COLO668 (cell line): Measurements from ENCODE around the gene PPP2R2D.
"Not testable (repeated sequence)": the region's sequence is repeated elsewhere in the genome, so short reads cannot be mapped to it uniquely, and the experiment has no call there.

Experiments used
- DNase-seq: peaks from one replicate; lab custom pipeline; 2025; ENCODE audit not compliant: unreplicated experiment; lab: John Stamatoyannopoulos, UW

The PPP2R2D gene

DNA sequence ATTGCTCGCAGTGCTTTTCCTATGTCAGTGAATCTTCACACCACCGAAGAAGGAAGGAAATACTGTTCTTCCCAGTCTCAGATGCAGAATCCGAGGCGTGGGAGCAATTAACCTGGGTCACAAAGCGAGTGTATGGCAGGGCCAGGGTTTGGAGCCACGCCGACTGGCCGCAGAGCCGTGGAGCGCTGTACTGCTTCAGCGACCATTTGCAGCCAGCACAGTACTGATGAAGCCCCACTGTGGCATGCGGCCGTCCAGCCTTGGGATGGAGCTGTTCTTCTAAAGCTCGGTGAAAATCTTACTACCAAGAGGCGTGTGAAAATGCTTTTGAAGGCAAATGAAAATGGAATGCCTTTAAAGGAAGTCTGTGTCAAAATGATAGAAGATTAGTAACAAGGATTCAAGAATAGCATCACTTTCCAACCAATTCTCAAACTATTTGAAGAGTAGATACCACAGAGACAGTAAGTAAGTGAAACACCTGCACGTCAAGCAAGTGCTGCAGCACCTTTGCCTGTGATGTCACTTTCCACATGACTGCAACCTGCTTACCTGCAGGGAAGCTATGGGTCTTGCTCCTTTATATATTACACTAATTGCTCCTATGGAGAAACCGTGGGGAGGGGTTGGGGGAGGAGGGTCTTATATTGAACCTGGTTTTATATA lies 4.9 kb downstream of the PPP2R2D start:
- no peak for DNase-seq

GRCh38 chr10:131906269-131906639 lies 5.4 kb downstream of the PPP2R2D start:
- DNase-seq = no peak

GRCh38 chr10:131907679-131908078 lies 6.9 kb downstream of the PPP2R2D start:
- DNase-seq = no peak

GRCh38 chr10:131908151-131908550 lies 7.3 kb downstream of the PPP2R2D start:
- DNase-seq = no peak

DNA sequence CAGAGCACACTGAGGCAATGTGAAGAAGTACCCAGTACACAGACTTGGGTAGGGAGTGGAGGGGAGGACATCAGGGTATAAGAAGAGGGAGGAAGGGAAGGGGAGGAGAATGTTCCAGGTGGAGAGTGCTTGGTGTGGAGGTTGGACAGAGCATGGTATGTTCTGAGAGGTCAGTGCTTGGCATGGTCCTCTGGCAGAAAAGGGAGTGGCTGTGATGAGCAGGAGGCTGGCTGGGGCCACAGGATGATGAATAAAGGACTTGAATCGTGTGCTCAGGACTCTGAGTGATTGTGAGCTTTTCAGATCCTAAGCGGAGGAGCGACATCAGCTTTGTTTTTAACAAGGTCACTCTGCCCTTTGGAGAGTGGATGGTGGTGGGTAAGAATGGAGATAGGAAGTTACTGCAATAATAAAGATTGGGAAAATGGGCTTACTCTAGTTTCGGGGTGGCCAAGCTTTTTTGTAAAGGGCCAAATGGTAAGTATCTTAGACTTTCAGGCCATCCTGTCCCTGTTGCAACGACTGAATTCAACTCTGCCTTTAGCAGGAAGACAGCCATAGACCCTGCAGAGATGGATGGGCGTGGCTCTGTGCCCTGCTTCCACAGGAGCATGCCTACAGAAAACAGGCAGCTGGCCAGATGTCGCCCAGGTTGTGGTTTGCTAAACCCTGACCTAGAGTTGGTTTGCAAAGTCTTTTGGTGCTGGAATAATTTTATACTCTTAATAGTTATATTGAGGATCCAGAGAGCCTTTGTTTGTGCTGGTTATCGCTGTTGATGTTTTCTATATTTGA lies 8.4 kb downstream of the PPP2R2D start:
- DNase-seq = no peak

DNA sequence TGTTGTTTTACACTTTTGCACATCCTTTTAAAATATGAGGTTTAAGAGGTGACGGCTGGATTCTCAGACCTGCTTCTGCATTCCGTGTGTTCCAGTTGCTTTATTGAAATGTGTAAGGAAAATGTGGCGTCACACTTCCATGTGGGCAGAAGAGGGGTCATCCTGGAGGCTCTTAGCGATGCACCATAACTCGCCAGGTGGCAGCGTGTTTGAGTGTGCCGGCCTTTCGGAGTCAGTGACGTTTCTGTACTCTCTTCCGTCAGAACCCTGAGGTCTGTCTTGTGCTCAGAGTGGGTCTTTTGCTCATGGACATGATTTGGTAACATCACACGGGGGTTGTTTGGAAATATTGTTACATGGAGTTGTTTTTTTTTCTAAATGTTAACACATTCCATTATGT lies 9.1 kb downstream of the PPP2R2D start:
- no peak for DNase-seq

DNA sequence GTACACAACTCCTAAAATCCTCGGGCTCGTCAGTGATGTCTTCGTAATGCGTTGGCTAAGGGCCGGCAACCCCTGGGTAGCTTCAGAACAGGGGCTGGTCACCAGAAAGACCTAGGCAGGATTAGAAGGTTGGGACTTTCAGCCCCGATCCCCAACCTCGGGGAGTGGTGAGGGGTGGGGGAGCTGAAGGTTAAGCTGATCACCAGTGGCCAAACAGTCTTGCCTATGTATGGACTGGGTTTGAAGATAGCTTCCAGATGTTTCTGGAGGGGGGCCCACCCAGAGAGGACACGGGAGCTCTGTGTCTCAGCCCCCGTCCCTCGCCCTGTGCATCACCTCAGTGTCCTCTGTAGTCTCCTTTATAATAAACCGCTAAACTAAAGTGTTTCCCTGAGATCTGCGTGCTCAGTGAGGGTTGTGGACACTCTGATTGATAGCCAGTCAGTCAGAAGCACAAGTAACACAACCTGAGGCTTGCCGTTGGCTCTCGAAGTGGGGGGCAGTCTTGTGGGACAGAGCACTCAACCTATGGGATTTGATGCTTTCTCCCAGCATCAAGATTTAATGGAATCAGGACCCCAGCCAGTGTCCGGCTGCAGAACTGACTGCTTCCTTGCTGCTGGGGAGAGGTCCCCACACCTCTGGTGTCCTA lies 10.0 kb downstream of the PPP2R2D start:
- DNase-seq = no peak

- DNase-seq = no peak
Observed at GRCh38 chr10:131911451-131911850, 10.6 kb downstream of the PPP2R2D start.

DNA sequence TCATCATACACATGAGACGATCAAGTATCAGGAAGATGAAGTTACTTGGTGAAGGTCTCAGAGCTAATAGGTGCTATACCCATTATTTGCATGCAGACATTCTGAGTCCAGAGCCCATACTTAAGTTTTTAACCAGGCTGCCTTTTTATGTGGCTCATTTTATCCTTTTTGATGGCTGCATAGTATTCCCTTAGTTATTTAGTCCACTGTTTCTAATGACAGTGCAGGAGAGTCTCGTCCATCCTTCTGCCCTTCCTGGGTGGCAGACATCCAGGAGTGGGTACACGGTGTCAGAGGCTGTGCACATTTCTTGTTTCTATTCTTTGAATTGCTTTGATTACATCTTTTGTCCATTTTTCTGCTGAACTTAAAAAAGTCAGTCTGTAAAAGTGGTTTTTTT lies 11.8 kb downstream of the PPP2R2D start:
- DNase-seq = no peak

DNA sequence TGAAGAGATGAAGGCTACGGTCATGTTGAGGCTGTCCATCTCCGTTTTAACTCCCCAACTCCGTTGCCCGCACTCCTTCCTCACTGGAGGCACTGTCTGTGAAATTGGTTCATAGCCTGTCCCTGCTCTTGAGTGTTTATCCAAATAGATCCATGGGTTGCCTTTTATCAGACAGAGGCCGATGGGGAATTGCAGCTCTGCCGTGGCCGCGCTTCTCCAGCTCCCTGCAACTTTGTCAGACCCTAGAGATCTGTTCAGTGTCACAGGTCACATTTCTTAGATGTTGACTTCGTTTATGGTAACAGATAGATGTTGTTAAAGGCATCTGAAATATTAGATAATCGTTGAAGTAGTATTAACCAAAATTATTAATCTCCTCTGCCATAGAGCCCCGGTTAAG lies 14.7 kb downstream of the PPP2R2D start:
- DNase-seq = no peak

DNA sequence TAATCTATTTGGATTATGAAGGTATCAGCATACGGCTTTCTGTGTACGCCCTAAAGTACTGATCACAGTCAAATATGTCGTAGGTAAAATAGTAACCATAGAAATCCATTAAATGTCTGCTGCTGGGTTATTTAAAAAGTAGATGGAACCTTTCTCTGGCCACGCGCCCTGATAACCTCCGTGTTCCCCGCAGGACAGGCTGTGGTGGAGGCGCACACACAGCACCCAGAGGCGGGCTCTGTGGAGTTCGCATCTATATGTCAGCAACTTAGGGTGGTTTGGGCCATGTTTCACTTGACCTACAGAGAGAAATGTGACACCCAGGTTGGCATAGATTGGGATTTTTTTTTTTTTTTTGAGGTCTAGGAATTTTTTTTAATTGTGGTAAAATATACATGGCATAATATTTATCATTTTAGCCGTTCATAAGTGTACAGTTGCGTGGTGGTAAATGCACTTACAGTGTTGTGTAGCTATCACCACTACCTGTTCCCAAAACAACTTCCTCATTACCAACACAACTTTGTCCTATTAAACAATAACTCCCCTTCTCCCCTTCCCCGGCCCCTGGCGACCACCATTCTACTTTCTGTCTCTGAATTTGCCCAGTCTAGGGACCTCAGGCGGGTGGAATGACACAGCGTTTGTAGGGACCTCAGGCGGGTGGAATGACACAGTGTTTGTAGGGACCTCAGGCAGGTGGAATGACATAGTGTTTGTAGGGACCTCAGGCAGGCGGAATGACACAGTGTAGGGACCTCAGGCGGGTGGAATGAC lies 15.4 kb downstream of the PPP2R2D start:
- no peak for DNase-seq

DNA sequence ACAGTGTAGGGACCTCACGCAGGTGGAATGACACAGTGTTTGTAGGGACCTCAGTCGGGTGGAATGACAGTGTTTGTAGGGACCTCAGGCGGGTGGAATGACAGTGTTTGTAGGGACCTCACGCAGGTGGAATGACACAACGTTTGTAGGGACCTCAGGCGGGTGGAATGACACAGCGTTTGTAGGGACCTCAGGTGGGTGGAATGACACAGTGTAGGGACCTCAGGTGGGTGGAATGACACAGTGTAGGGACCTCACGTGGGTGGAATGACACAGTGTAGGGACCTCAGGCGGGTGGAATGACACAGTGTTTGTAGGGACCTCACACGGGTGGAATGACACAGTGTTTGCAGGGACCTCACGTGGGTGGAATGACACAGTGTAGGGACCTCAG lies 16.0 kb downstream of the PPP2R2D start:
- DNase-seq = not testable (repeated sequence)

GRCh38 chr10:131917496-131917895 lies 16.7 kb downstream of the PPP2R2D start:
- not testable (repeated sequence) for DNase-seq

DNA sequence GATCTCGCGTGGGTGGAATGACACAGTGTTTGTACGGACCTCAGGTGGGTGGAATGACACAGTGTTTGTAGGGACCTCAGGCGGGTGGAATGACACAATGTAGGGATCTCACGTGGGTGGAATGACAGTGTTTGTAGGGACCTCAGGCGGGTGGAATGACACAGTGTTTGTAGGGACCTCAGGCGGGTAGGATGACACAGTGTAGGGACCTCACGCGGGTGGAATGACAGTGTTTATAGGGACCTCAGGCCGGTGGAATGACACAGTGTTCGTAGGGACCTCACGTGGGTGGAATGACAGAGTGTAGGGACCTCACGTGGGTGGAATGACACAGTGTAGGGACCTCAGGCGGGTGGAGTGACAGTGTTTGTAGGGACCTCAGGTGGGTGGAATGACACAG lies 18.7 kb downstream of the PPP2R2D start:
- DNase-seq = not testable (repeated sequence)

DNA sequence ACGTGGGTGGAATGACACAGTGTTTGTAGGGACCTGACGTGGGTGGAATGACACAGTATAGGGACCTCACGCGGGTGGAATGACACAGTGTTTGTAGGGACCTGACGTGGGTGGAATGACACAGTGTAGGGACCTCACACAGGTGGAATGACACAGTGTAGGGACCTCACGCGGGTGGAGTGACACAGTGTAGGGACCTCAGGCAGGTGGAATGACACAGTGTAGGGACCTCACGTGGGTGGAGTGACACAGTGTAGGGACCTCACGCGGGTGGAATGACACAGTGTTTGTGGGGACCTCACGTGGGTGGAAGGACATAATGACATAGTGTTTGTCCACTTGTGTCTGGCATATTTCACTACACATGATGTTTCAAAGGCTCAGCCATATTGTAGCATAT lies 19.3 kb downstream of the PPP2R2D start:
- DNase-seq = no peak

DNA sequence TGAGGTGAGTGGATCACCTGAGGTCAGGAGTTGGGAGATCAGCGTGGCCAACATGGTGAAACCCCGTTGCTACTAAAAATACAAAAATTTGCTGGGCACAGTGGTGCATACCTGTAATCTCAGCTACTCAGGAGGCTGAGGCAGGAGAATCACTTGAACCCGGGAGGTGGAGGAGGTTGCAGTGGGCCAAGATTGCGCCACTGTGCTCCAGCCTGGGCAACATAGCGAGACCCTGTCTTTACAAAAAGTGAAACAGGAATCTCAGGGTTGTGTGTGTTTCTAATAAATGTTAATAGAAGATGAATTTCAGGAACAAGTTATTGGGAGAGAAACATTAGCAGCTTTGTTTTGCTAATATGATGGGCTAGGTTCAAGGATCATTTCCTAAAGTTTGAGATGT lies 19.9 kb downstream of the PPP2R2D start:
- no peak for DNase-seq

DNA sequence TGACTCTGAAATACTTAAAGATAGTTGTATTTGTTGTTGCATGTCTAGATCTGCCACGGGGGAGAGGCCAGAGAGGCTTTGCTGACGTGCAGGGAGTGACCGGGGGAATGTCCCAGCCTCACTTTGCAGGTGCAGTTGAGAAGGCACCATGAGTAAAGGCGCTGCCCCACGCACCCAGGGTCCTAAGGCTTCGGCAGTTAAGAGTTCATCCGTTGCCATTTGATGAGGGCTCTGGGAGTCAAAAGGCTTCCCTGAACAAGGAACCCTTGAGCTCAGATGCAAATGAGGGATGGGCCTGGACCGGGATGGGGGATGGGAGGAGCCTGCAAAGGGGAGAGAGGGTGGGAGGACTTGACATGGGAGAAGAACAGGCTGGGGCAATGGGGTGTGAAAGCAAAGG lies 20.4 kb downstream of the PPP2R2D start:
- no peak for DNase-seq

DNA sequence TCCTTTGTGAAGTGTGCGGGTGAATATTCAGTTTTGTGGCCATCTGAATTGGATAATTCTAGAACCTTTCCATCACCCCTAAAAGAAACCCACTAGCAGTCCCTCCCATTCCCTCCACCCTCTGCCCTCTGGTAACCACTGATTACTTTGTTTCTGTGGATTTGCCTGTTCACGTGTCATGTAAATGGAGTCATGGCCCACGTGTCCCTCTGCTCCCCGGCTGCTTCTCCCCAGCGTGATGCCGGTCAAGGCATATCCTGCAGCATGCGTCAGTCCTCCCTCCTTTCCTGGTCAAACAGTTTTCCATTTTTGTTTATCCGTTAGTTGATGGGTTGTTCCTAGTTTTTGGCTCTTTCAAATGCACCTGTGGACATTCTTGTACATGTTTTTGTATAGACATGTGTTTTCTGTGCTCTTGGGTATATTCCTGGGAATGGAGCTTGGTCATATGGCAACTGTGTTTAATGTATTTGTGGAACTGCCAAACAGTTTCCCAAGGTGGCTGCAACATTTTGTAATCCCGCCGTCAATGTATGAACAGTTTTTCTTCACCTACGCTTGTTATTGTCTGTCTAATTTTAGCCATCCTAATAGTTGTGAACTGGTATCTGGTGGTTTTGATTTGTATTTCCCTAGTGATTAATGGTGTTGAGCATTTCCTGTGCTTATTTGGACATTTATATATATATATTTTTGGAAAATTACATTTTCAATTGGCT lies 22.4 kb downstream of the PPP2R2D start:
- DNase-seq = no peak

DNA sequence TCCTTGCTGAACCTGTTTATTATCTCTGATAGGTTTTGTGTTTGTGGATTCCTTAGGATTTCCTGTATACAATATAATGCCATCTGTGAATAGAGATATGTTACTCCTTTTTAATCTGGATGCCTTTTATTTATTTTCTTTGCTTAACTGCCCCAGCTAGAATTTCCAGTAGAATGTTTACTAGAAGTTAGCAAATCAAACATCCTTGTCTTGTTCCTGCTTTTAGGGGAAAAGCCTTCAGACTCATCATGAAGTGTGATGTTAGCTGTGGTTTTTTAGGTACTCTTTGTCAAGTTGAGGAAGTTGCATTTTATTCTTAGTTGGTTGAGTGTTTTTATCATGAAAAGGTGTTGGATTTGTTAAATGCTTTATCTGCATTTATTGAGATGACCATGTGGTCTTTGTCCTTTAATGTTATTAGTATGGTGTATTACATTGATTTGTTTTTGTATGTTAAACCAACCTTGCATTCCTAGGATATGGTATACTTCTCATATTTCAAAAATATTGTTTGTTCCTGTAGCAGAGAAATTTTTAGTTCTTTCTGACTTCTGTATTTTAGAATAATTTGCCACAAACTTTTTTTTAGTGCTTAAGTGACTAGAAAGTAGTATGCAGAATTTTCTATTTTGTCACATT lies 24.3 kb downstream of the PPP2R2D start:
- no peak for DNase-seq

DNA sequence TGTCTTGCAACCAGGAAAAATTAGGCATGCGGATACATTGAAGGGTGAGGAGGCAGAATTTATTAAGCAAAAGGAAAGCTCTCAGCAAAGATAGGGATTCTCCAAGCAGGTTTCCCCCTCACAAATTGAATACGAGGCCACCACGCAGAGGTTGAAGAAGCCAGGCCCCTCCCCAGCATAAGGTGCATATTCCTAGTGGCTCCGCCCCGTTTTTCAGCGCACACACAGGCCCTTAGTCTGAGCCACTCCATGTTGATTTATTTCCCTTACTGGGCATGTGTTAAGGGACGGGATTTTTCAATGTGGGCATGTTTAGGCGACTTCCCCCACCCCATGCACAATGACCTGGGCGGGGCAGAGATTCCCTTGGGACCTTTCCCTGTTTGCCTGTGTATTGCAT lies 24.9 kb downstream of the PPP2R2D start:
- no peak for DNase-seq
